ENCODE results near the gene SEC23A. TPM values are rescaled to one million over a fixed set of nuclear protein-coding genes. Genes with fewer than 3 reads are reported as not detected.
A peak's percentile ranks its signal among the peaks of the same experiment; 100 is the strongest.

Gene SEC23A
- total and polyA plus RNA-seq, 2 of the 13 experiments (the other 11 are each of a cell fraction or from before 2014, with no cell fraction given): 403 to 887 TPM

GRCh38 chr14:39102265-39102968, 618 bp downstream of the SEC23A start (continued):
- TF ChIP-seq IRF9 (CRISPR knock-in tag; IDR thresholded peaks at IDR 0.05; ENCODE audit: borderline replicate concordance): no peak
- TF ChIP-seq ZNF414 (CRISPR knock-in tag; IDR thresholded peaks at IDR 0.05): 0 out of 2 replicates have a peak, but pooled peaks have one; percentile 11
- TF ChIP-seq MED8 (CRISPR knock-in tag; IDR thresholded peaks at IDR 0.05; ENCODE audit: insufficient replicate concordance): no peak
- no peak for TF ChIP-seq TRIM24 (CRISPR knock-in tag; IDR thresholded peaks at IDR 0.05)
- TF ChIP-seq FOXP1 (IDR thresholded peaks at IDR 0.05): no peak
- 0 out of 2 replicates have a peak, but pooled peaks have one; percentile 25 for TF ChIP-seq FOXP1 (CRISPR knock-in tag; IDR thresholded peaks at IDR 0.05)
- TF ChIP-seq PREB (CRISPR knock-in tag; IDR thresholded peaks at IDR 0.05): no peak
- TF ChIP-seq ZXDC (CRISPR knock-in tag; IDR thresholded peaks at IDR 0.05): no peak
- TF ChIP-seq DRAP1 (CRISPR knock-in tag; IDR thresholded peaks at IDR 0.05): peak; percentile 94
- TF ChIP-seq PAXIP1 (CRISPR knock-in tag; conservative IDR thresholded peaks at IDR 0.05): peak; percentile 38; the same call in 1 of the 2 replicates
- no peak for TF ChIP-seq RARG (CRISPR knock-in tag; IDR thresholded peaks at IDR 0.05; ENCODE audit: low read depth)
- TF ChIP-seq ZNF644 (CRISPR knock-in tag; IDR thresholded peaks at IDR 0.05; ENCODE audit: low read depth): peak; percentile 66
- TF ChIP-seq ZBTB37 (CRISPR knock-in tag; IDR thresholded peaks at IDR 0.05): no peak; the same call in none of the 2 replicates
- TF ChIP-seq PCBP2 (optimal IDR thresholded peaks at IDR 0.05; ENCODE audit: low read depth, low read length, poor library complexity, severe bottlenecking): no peak
- TF ChIP-seq REXO4 (CRISPR knock-in tag; IDR thresholded peaks at IDR 0.05; ENCODE audit: borderline replicate concordance): 0 out of 2 replicates have a peak, but pooled peaks have one; percentile 17
- peak; percentile 96 for TF ChIP-seq HNF4A (CRISPR knock-in tag; IDR thresholded peaks at IDR 0.05)
- TF ChIP-seq TCF7 (IDR thresholded peaks at IDR 0.05; ENCODE audit: low read depth): peak; percentile 65; the same call in 1 of the 2 replicates
- TF ChIP-seq SALL2 (CRISPR knock-in tag; IDR thresholded peaks at IDR 0.05): no peak
